ENCODE results near the gene LYPD6B.

DNA sequence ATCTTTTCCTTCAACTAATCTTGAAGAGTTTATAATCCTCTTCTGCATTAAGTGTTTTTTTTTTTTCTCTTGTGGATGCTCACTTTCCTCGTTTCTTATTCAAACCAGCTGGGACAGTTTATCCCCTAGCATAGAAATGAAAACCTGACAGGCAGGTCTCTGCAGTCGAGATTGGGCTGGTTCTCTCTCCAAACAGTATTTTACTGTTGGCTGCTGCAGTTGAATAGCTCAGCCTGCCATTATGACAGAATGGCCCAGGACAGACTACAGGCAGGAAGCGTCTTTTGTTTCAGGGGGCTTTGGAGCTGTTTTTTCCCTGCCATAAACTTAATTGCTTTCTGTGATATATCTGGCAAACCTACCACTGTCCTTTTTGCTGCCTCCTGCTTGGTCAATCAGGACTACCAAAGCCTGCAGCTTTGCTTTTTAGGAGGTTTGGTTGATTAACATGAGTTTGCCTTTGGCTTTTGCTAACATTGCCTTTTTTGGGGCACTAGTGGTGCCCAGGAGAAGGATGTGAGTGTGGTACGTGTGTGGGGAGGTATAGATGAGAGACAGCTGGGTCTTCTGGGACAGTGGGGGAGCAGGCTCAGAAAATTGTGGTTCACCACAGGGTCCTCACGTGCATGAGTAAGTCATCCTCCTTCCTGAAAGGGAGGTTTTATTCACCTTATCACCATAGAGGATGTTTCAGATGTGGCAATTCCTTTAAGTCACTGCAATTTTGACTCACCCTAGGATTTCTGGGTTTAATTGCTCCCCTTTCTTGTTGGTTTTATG lies 128.7 kb downstream of the LYPD6B start:
- TF ChIP-seq CTCF (conservative IDR thresholded peaks at IDR 0.05; ENCODE audit: low read length) (no peak), EZH2phosphoT487 (IDR thresholded peaks at IDR 0.05; ENCODE audit: borderline replicate concordance) (no peak)

All from Loucy (cell line).